Activated T-helper 1 cell treated with anti-CD3 and anti-CD28 coated beads, Interleukin-12 subunit alpha, Interleukin-12 subunit beta, Interleukin-2, Interleukin-4 antibody, amounts not matched to agents 30 ng/mL and 10 ng/mL and 1 ng/mL, durations not matched to agents 14 hours and 24 hours and 36 hours (primary cell): ENCODE measurements around the gene AJAP1. TPM values are rescaled to one million over a fixed set of nuclear protein-coding genes. Genes with fewer than 3 reads are reported as not detected.

ENCODE experiments used
- DNase-seq: peaks from one replicate; pipeline ENCODE4 v3.0.0; 2021; ENCODE audit warnings: low spot score
- H3K27ac Mint-ChIP-seq: one replicate; pipeline ENCODE4 v1.8.0; 2021; ENCODE audit warnings: mild to moderate bottlenecking, mixed read lengths
- H3K27me3 Mint-ChIP-seq: one replicate; pipeline ENCODE4 v1.8.0; 2022; ENCODE audit warnings: mild to moderate bottlenecking, moderate library complexity, mixed read lengths; ENCODE audit not compliant: insufficient read depth
- H3K36me3 Mint-ChIP-seq: one replicate; pipeline ENCODE4 v1.8.0; 2021; ENCODE audit warnings: low read depth, mixed read lengths
- H3K4me1 Mint-ChIP-seq: one replicate; pipeline ENCODE4 v1.8.0; 2021; ENCODE audit warnings: low read depth, mixed read lengths
- H3K4me3 Mint-ChIP-seq: one replicate; pipeline ENCODE4 v1.8.0; 2021; ENCODE audit warnings: mild to moderate bottlenecking, moderate library complexity, mixed read lengths
- H3K9me3 Mint-ChIP-seq: one replicate; pipeline ENCODE4 v1.8.0; 2021; ENCODE audit warnings: mixed read lengths
- intact Hi-C: fragments of 100-400 bp; cut with micrococcal nuclease; formaldehyde crosslinking; loops from one replicate; pipeline ENCODE4 v1.15.1; 2024
- total RNA-seq: library from RNA; stranded (reverse); gene quantifications from 2 replicates; pipeline ENCODE4 v1.2.3, GENCODE V29; 2022

The AJAP1 gene
- total RNA-seq, 1 donor from 2014 or later: not detected

GRCh38 chr1:4773226-4773625, 118.8 kb downstream of the AJAP1 start:
- Mint-ChIP-seq H3K27ac (no peak overlapping the region), H3K4me3 (no peak overlapping the region), H3K27me3 (no peaks in the 10 kb centered on the region), H3K4me1 (no peaks in the 10 kb centered on the region), H3K9me3 (no peaks in the 10 kb centered on the region), H3K36me3 (no peaks in the 10 kb centered on the region)
- intact Hi-C loops: no loop called here
- DNase-seq: no peak

DNA sequence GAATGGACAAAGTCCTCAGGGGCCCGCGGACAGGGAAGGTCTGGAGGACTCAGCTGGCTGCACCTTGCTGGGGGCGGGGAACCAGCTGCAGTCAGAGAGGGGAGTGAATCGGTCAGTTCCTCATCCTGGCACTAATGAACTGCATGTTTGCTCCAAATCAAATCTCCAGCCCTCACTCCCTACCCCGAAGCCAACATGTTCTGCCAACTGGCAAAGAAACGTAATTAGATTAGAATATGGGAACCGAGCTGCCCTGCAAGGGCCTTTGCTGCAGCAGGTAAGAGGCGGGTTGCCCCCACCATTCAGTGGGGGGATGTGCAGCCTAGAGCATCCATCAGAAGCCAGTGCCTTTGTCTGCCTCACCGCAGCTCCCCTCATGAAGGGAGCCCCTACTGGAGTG, 121.1 kb downstream of the AJAP1 start:
- no peaks in the 10 kb centered on the region for H3K9me3 Mint-ChIP-seq
- no peak overlapping the region for H3K4me3 Mint-ChIP-seq
- H3K36me3 Mint-ChIP-seq: no peaks in the 10 kb centered on the region
- intact Hi-C loops: no loop called here
- no peaks in the 10 kb centered on the region for H3K27me3 Mint-ChIP-seq
- no peak for DNase-seq
- H3K4me1 Mint-ChIP-seq: no peaks in the 10 kb centered on the region
- H3K27ac Mint-ChIP-seq: no peak overlapping the region

DNA sequence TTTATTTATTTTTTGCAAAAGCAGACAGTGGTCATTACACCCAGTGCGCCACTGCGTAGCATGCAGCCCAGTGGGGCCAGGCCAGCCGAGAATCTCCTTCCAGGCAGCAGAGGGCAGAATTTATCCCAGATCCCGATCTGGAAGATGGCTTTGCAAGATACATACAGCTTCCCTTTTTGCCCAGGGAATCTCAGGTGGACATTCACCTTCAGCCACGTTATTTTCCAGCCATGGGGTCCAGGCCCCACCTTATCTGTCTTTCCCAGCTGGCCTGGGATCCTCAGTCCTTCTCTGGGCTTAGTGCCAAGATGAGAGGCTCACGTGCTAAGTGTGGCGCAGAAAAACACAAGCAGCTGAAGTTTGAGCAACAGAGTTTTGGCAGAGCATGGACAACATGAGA, 123.6 kb downstream of the AJAP1 start:
- Mint-ChIP-seq H3K27ac (no peak overlapping the region), H3K4me1 (no peaks in the 10 kb centered on the region), H3K4me3 (no peak overlapping the region), H3K36me3 (no peaks in the 10 kb centered on the region), H3K27me3 (no peaks in the 10 kb centered on the region), H3K9me3 (no peaks in the 10 kb centered on the region)
- intact Hi-C loops: no loop called here
- DNase-seq: no peak

GRCh38 chr1:4781646-4782045, 127.2 kb downstream of the AJAP1 start:
- intact Hi-C loops: no loop called here
- H3K9me3 Mint-ChIP-seq: no peaks in the 10 kb centered on the region
- H3K4me3 Mint-ChIP-seq: no peak overlapping the region
- no peaks in the 10 kb centered on the region for H3K36me3 Mint-ChIP-seq
- no peaks in the 10 kb centered on the region for H3K4me1 Mint-ChIP-seq
- DNase-seq: no peak
- H3K27me3 Mint-ChIP-seq: no peaks in the 10 kb centered on the region
- no peak overlapping the region for H3K27ac Mint-ChIP-seq

DNA sequence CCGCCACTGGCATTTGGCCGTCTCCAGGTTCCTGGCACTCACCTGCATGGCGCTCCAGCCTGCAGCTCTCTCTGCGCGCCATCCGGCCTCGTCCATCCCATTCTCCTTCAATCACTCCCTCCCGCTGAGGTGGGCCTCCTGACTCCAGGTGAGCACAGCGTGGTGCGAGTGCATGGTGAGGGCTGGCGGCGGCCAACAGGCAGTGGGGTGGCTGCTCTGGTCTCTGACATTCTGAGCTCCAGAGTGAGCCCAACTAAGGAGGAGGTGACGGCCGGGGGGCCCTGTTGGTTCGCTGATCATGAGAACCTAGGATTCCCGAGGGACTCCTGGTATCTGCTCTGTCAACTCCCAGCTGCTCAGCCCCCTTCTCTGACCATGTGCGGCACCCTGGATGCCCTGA, 130.4 kb downstream of the AJAP1 start:
- no peaks in the 10 kb centered on the region for H3K36me3 Mint-ChIP-seq
- H3K4me1 Mint-ChIP-seq: no peaks in the 10 kb centered on the region
- no peak overlapping the region for H3K4me3 Mint-ChIP-seq
- intact Hi-C loops: no loop called here
- no peaks in the 10 kb centered on the region for H3K27me3 Mint-ChIP-seq
- DNase-seq: no peak
- H3K9me3 Mint-ChIP-seq: no peaks in the 10 kb centered on the region
- H3K27ac Mint-ChIP-seq: no peak overlapping the region

DNA sequence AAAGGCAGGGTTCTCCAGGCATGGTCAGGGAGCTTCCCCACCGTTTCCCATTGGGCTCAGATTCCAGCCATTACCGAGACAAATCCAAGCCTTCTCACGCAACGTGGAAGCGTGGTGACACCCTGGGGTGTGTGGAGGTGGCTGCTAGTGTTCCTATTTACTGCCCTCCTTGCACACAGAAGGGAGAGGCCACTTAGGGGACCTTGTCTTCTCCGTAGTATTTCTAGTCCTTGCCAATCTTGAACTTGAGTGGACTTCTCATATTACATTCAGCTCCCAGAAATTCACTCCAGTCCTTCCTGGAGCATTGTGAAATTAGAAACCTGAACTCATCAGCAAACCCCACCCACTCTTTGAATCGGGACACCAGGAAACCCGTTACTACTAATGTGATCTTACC, 131.6 kb downstream of the AJAP1 start:
- Mint-ChIP-seq H3K9me3 (no peaks in the 10 kb centered on the region), H3K27me3 (no peaks in the 10 kb centered on the region), H3K4me1 (no peaks in the 10 kb centered on the region), H3K27ac (no peak overlapping the region), H3K36me3 (no peaks in the 10 kb centered on the region), H3K4me3 (no peak overlapping the region)
- no peak for DNase-seq
- intact Hi-C loops: no loop called here

DNA sequence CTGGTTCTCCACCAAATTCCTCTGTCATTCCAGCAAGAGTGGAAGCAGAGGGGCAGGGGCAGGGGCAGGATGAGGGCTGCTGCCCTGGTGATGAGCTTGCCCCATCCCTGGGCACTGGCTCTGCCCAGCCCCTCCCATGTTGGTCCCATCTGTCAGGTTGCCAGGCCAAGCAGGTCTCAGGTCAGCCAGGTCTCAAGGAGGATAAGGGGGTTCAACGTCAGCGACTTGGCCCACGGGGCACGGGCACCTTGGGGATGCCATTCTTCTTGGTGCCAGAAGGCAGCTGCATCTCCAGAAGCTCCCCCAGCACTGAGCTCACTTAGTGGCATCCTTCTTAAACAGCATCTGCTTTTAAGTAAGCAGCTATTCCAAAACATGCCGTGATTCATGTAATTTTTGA, 133.1 kb downstream of the AJAP1 start:
- Mint-ChIP-seq H3K27ac (no peak overlapping the region), H3K9me3 (no peaks in the 10 kb centered on the region), H3K27me3 (no peaks in the 10 kb centered on the region), H3K36me3 (no peaks in the 10 kb centered on the region), H3K4me1 (no peaks in the 10 kb centered on the region), H3K4me3 (no peak overlapping the region)
- intact Hi-C loops: no loop called here
- DNase-seq: no peak

DNA sequence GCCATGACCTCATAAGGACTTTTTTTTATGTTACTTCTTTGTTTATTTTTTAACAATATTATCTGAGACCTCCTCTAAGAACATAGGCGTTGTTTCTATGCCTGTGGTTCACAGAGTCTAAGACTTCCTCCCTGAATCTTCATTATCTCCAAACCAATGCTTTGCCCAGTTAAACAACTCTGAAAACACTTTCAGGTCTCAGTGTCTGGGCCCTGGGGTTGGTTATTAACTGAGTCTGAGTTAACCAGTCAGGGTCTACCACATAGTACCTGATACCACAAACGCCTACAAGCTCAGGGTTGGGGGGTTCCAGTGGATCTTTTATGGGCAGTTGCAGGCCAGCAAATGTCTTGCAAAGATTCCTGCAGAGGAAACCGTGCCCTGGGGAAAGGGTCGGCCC, 138.2 kb downstream of the AJAP1 start:
- H3K4me1 Mint-ChIP-seq: no peaks in the 10 kb centered on the region
- H3K27me3 Mint-ChIP-seq: no peaks in the 10 kb centered on the region
- H3K9me3 Mint-ChIP-seq: no peaks in the 10 kb centered on the region
- H3K36me3 Mint-ChIP-seq: no peaks in the 10 kb centered on the region
- no peak for DNase-seq
- intact Hi-C loops: no loop called here
- no peak overlapping the region for H3K27ac Mint-ChIP-seq
- H3K4me3 Mint-ChIP-seq: no peak overlapping the region

GRCh38 chr1:4794020-4794780, 139.8 kb downstream of the AJAP1 start:
- Mint-ChIP-seq H3K4me3 (no peak overlapping the region), H3K36me3 (no peaks in the 10 kb centered on the region)

DNA sequence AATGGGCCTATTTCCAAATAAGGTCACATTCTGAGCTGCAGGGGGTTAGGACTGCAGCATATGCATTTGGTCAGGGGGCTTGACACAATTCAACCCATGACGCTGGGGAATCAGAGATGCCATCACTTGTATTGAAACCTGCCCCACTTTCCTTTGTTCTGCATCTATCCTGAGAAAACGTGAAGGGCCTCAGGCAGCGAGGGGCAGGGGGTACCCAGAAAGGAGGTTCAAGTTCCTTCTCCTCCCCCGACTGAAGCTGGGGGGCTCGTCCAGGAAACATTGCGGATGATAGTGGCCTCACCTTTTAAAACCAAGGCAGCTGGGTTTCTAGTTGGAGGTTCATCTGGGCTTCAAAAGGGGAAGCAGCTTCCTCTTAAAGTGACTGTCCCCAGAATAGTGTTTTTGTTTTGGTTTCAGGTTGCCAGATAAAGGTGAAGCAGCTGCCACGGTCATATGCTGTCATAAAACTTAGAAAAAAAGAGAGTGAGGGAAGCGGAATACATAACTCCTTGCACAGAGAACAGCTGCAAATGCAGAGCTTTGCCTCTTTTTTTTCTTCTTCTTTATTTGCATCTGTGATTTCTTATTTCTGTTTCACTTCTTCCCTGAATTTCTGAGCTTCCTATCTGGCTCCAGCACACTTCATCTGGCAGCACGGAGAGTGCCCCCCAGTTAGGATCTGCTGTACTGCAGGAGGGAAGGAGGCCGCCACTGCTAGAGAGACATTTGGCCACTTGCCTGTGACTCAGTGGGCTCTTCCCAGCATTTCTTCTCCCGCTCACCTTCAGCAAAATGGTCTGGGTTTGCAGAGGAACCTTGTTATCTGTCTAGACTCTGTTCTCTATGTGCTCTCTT, 142.0 kb downstream of the AJAP1 start:
- Mint-ChIP-seq H3K27ac (no peak overlapping the region), H3K27me3 (peaks cover 2% of the 10 kb centered on the region), H3K4me1 (no peaks in the 10 kb centered on the region), H3K9me3 (no peaks in the 10 kb centered on the region), H3K36me3 (no peaks in the 10 kb centered on the region), H3K4me3 (no peak overlapping the region)
- DNase-seq: no peak
- intact Hi-C loops: no loop called here

More at GRCh38 chr1:4794020-4794780, 139.8 kb downstream of the AJAP1 start:
- Mint-ChIP-seq H3K9me3 (no peaks in the 10 kb centered on the region), H3K27ac (no peak overlapping the region), H3K4me1 (no peaks in the 10 kb centered on the region), H3K27me3 (no peaks in the 10 kb centered on the region)
- no peak for DNase-seq
- intact Hi-C loops: no loop called here

DNA sequence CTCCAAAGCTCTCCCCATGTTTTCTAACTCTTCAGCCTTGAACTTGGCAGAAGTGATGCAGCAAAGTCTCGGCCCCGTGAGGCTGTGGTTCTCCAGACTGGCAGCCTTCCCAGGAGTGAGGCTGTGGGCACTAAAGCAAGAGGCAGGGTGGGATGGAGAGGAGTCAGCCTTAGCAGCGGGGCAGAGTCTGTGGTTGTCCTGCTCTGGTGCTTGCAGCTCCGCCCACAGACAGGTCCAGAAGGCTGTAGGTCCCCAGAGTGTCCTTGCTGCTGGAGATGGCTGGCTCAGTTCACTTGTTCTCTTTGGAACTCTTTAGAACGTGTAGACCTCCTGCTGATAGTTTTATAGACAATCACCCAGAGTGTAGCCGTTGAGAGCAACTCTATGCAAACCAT, 142.6 kb downstream of the AJAP1 start:
- no peak overlapping the region for H3K4me3 Mint-ChIP-seq
- no peak for DNase-seq
- no peaks in the 10 kb centered on the region for H3K36me3 Mint-ChIP-seq
- no peaks in the 10 kb centered on the region for H3K4me1 Mint-ChIP-seq
- H3K27ac Mint-ChIP-seq: no peak overlapping the region
- peaks cover 2% of the 10 kb centered on the region for H3K27me3 Mint-ChIP-seq
- H3K9me3 Mint-ChIP-seq: no peaks in the 10 kb centered on the region
- intact Hi-C loops: no loop called here

DNA sequence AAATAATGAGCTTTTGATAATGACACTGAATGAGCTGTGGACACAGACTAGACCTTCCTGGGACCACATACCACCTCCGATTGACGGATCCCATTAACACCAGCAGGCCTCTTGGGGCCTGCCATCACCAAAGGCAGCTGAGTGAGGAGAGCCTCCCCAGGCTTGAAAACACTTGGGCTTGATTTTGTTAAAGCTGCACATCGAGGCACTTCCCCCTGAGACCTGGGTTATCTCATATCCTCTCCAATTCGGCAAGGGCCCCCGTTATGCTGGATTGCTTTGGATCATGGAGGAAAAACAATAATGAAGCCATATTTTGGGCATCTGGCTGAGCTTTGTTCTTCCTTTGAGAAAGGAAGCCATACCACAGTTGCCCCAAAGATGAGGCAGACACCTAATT, 143.0 kb downstream of the AJAP1 start:
- no peak for DNase-seq
- Mint-ChIP-seq H3K27me3 (peaks cover 2% of the 10 kb centered on the region), H3K27ac (no peak overlapping the region), H3K4me3 (no peak overlapping the region), H3K9me3 (no peaks in the 10 kb centered on the region), H3K4me1 (no peaks in the 10 kb centered on the region), H3K36me3 (no peaks in the 10 kb centered on the region)
- intact Hi-C loops: no loop called here

DNA sequence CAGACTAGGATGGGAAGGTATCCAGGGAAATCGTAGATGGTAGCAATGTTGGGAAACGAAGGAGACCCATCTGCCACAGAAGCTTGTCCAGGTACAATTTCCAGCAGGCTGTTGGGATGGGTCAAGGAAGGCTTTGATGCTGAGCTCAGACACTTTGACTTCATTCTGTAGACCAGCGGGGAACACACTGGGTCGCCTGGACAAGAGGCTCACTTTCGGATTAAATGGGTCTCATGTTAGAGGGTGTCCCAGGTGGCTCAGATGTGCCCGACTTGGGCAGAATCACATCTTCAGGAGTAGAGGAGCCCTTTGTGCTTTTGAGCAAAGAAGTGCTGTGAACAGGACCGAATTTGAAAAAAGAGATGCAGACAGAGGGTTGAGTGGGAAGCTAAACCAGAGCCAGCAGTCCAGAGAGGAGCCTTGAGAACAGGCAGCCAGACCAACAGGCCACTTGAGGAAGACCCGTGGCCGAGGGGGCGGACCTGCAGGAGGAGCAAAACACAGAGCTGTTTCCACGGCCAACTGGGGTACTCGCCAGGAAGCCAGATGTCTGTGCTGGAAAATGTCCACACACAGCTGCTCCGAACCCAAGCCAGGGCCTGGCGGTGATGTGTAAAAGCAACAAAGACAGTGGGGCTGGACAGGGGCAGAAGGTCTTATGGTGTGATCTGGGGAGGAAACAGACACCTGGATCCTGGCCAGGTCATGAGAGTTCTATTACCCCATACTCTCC, 146.9 kb downstream of the AJAP1 start:
- Mint-ChIP-seq H3K27ac (no peak overlapping the region), H3K27me3 (peaks cover 7% of the 10 kb centered on the region), H3K36me3 (no peaks in the 10 kb centered on the region), H3K4me3 (no peak overlapping the region), H3K4me1 (no peaks in the 10 kb centered on the region), H3K9me3 (no peaks in the 10 kb centered on the region)
- intact Hi-C loops: no loop called here
- DNase-seq: no peak
